GM23338 (cell line): ENCODE measurements around the gene HOXA2. TPM values are rescaled to one million over a fixed set of nuclear protein-coding genes. Genes with fewer than 3 reads are reported as not detected.
A peak's percentile ranks its signal among the peaks of the same experiment; 100 is the strongest.

ENCODE experiments used
- ATAC-seq: fragments of 200-7000 bp; cut with Tn5 transposase; 3 replicates; pipeline ENCODE4 v1.9.1; 2020
- DNase-seq: peaks from one replicate; pipeline ENCODE4 v3.0.0-alpha.2; 2015; ENCODE audit warnings: low spot score
- H2AFZ ChIP-seq: fragments of 200-600 bp; sonication (generic); 2 replicates; pipeline ENCODE4 v1.8.0; 2016; ENCODE audit warnings: antibody characterized with exemption, mild to moderate bottlenecking, moderate library complexity
- H3F3A ChIP-seq: fragments of 200-600 bp; sonication (generic); replicated peaks from 2 replicates; pipeline ENCODE4 v1.8.0; 2017; ENCODE audit warnings: antibody characterized with exemption, mixed run types, low read depth
- H3K27ac ChIP-seq: fragments of 200-600 bp; sonication (generic); 2 replicates; pipeline ENCODE4 v1.6.1; 2016; ENCODE audit warnings: low read depth
- H3K27me3 ChIP-seq: fragments of 200-600 bp; sonication (generic); 2 replicates; pipeline ENCODE4 v1.8.0; 2016; ENCODE audit warnings: mild to moderate bottlenecking, mixed run types, moderate library complexity; ENCODE audit not compliant: insufficient read depth
- H3K36me3 ChIP-seq: fragments of 200-600 bp; sonication (generic); 2 replicates; pipeline ENCODE4 v1.8.0; 2016; ENCODE audit warnings: mild to moderate bottlenecking; ENCODE audit not compliant: insufficient read depth
- H3K4me1 ChIP-seq: fragments of 200-600 bp; sonication (generic); 2 replicates; pipeline ENCODE4 v1.8.0; 2016; ENCODE audit warnings: mild to moderate bottlenecking, moderate library complexity; ENCODE audit not compliant: insufficient read depth
- H3K4me2 ChIP-seq: fragments of 200-600 bp; sonication (generic); 2 replicates; pipeline ENCODE4 v1.7.1; 2017; ENCODE audit warnings: mixed run types
- H3K4me3 ChIP-seq: fragments of 200-600 bp; sonication (generic); 2 replicates; pipeline ENCODE4 v1.6.1; 2016; ENCODE audit warnings: mixed run types
- H3K79me2 ChIP-seq: fragments of 200-600 bp; sonication (generic); replicated peaks from 2 replicates; pipeline ENCODE4 v1.8.0; 2017; ENCODE audit warnings: mild to moderate bottlenecking; ENCODE audit not compliant: insufficient read depth
- H3K9me2 ChIP-seq: fragments of 200-600 bp; sonication (generic); 2 replicates; pipeline ENCODE4 v1.8.0; 2017; ENCODE audit not compliant: insufficient read depth
- H4K20me1 ChIP-seq: fragments of 200-600 bp; sonication (generic); replicated peaks from 2 replicates; pipeline ENCODE4 v1.8.0; 2017; ENCODE audit warnings: mild to moderate bottlenecking; ENCODE audit not compliant: insufficient read depth
- H3K27ac Mint-ChIP-seq: 2 replicates; pipeline ENCODE4 v1.8.0; 2020; ENCODE audit warnings: inconsistent platforms, mild to moderate bottlenecking, moderate library complexity, mixed read lengths
- H3K27me3 Mint-ChIP-seq: 3 replicates; pipeline ENCODE4 v1.8.0; 2022; ENCODE audit warnings: low read depth, mild to moderate bottlenecking, moderate library complexity, mixed read lengths, inconsistent platforms; ENCODE audit not compliant: insufficient read depth, poor library complexity
- H3K36me3 Mint-ChIP-seq: 3 replicates; pipeline ENCODE4 v1.8.0; 2021; ENCODE audit warnings: low read depth, mild to moderate bottlenecking, inconsistent platforms, moderate library complexity, mixed read lengths
- H3K4me1 Mint-ChIP-seq: 3 replicates; pipeline ENCODE4 v1.8.0; 2020; ENCODE audit warnings: mild to moderate bottlenecking, inconsistent platforms, mixed read lengths
- H3K4me3 Mint-ChIP-seq: 3 replicates; pipeline ENCODE4 v1.8.0; 2021; ENCODE audit warnings: moderate library complexity, mild to moderate bottlenecking, inconsistent platforms, mixed read lengths
- H3K9me3 Mint-ChIP-seq: 3 replicates; pipeline ENCODE4 v1.8.0; 2020; ENCODE audit warnings: moderate library complexity, mild to moderate bottlenecking, inconsistent platforms, mixed read lengths
- CREB1 ChIP-seq: fragments of 250-450 bp; sonication (Bioruptor Pico); IDR thresholded peaks from 2 replicates; pipeline ENCODE4 v1.5.0; 2020; ENCODE audit warnings: low read depth, mild to moderate bottlenecking, moderate library complexity
- EZH2 ChIP-seq: fragments of 200-600 bp; sonication (generic); IDR thresholded peaks from one replicate; pipeline ENCODE4 v1.8.0; 2017; ENCODE audit warnings: antibody characterized with exemption, mild to moderate bottlenecking, low read depth; ENCODE audit not compliant: unreplicated experiment
- EZH2phosphoT487 ChIP-seq: fragments of 200-600 bp; sonication (generic); IDR thresholded peaks from one replicate; pipeline ENCODE4 v1.8.1; 2018; ENCODE audit warnings: antibody characterized with exemption; ENCODE audit not compliant: unreplicated experiment
- NANOG ChIP-seq: IDR thresholded peaks from 2 replicates; pipeline ENCODE4 v1.6.1; 2016; ENCODE audit warnings: antibody characterized with exemption, borderline replicate concordance
- STAT1 ChIP-seq: IDR thresholded peaks from one replicate; pipeline ENCODE4 v1.6.1; 2016; ENCODE audit warnings: antibody characterized with exemption; ENCODE audit not compliant: unreplicated experiment
- ZNF114 ChIP-seq: fragments of 250-450 bp; sonication (Bioruptor Pico); IDR thresholded peaks from 2 replicates; pipeline ENCODE4 v1.5.0; 2020; ENCODE audit warnings: mild to moderate bottlenecking, moderate library complexity
- polyA plus RNA-seq: library from polyadenylated mRNA; unstranded; fragments of >200 nt; fragmentation: Nextera tagmentation; extraction: Ambion mirVana; gene quantifications from 2 replicates; pipeline ENCODE4 v1.2.1, GENCODE V29; 2016
- total RNA-seq: library from RNA; depleted of rRNA; stranded (reverse); fragments of >200 nt; shearing (Covaris generic); gene quantifications from 2 replicates; pipeline ENCODE4 v1.2.3, GENCODE V29; 2014
- TF ChIP-seq, protein P1 (sequence below): IDR thresholded peaks from 2 replicates; pipeline ENCODE4 v1.6.1; 2016; ENCODE audit warnings: antibody characterized with exemption
- TF ChIP-seq, protein P2 (sequence below): IDR thresholded peaks from one replicate; pipeline ENCODE4 v1.6.1; 2018; ENCODE audit warnings: antibody characterized with exemption; ENCODE audit not compliant: unreplicated experiment
- TF ChIP-seq, protein P3 (sequence below): fragments of 250-450 bp; sonication (Bioruptor Pico); IDR thresholded peaks from 2 replicates; pipeline ENCODE4 v1.5.0; 2020; ENCODE audit warnings: mild to moderate bottlenecking, moderate library complexity
- TF ChIP-seq, protein P4 (sequence below), 2 experiments: fragments of 200-600 bp in 1 of 2; sonication (generic) in 1 of 2; conservative IDR thresholded peaks; 2 replicates each; pipeline versions ENCODE4 v1.5.1 to v1.6.1; 2016 to 2017; ENCODE audit warnings: antibody characterized with exemption in 2 of 2, low read depth in 2 of 2, mild to moderate bottlenecking in 2 of 2, moderate library complexity in 1 of 2

Gene HOXA2
- total and polyA plus RNA-seq, 2 experiments from 2014 or later, result not detected

DNA sequence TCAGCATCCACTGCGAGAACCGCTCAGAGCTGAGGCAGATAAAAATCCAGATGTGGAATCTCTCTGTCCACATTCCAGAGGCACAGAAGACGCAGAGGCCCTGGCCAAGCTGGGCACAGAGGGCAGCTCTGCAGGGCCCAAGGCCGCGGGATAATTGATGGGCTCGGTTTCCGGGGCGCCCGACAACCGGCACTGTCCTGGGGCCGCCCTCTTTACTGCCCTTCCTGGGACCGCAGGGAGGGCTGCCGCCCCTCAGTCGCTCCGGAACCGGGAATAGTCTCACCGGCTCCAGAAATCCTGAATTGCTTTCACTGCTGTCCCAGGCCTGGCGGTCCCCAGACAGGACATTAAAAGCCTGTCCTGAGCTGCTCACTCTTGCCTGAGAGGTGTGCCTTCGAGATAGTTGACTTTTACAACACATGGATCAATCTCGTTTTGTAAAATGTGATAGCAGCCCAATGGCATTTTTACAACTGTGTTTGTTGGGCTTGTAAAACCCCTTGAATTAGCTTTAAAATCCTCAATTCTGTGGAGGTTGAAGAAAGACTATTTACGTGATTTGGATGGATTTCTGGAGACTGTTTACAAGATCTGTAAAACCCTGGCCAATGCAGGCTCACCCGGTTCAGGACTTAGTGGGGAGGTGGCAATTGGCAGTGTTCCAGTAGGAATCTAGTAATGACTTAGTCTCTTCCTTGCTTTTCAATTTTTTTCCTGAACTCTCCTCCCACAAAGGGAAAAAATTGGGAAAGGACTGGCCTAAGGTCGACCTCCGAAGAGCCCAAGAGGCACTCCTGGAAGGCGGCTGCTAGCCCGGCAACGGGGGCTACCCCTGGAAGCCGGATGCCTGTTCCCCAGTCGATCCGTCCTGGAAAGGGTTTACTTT, 46.5 kb upstream of the HOXA2 start:
- Mint-ChIP-seq H3K36me3 (no peaks in the 10 kb centered on the region; the same call in 2 of the 3 replicates), H3K4me1 (peaks cover 15% of the 10 kb centered on the region), H3K27ac (no peak overlapping the region), H3K27me3 (peaks cover 100% of the 10 kb centered on the region), H3K4me3 (no peak overlapping the region), H3K9me3 (peaks cover 21% of the 10 kb centered on the region)
- no peaks in the 10 kb centered on the region for H3K9me2 ChIP-seq
- H3K4me2 ChIP-seq, result no peak overlapping the region; the same call in 1 of the 2 replicates
- H3K27ac ChIP-seq, result no peak overlapping the region
- H3F3A ChIP-seq, result peaks cover 43% of the 10 kb centered on the region
- ATAC-seq (no peak), DNase-seq (peak; percentile 17)
- H4K20me1 ChIP-seq, result peaks cover 53% of the 10 kb centered on the region
- H3K4me3 ChIP-seq, result no peak overlapping the region
- no peaks in the 10 kb centered on the region for H3K79me2 ChIP-seq
- peaks cover 20% of the 10 kb centered on the region for H3K4me1 ChIP-seq
- H3K27me3 ChIP-seq, result peaks cover 100% of the 10 kb centered on the region
- TF ChIP-seq NANOG (no peak), CREB1 (CRISPR knock-in tag) (no peak), EZH2phosphoT487 (peak; percentile 60), STAT1 (no peak), EZH2 (peak; percentile 92), ZNF114 (no peak)
- TF ChIP-seq, protein P1, sequence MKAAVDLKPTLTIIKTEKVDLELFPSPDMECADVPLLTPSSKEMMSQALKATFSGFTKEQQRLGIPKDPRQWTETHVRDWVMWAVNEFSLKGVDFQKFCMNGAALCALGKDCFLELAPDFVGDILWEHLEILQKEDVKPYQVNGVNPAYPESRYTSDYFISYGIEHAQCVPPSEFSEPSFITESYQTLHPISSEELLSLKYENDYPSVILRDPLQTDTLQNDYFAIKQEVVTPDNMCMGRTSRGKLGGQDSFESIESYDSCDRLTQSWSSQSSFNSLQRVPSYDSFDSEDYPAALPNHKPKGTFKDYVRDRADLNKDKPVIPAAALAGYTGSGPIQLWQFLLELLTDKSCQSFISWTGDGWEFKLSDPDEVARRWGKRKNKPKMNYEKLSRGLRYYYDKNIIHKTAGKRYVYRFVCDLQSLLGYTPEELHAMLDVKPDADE, result no peak
- TF ChIP-seq, protein P2, sequence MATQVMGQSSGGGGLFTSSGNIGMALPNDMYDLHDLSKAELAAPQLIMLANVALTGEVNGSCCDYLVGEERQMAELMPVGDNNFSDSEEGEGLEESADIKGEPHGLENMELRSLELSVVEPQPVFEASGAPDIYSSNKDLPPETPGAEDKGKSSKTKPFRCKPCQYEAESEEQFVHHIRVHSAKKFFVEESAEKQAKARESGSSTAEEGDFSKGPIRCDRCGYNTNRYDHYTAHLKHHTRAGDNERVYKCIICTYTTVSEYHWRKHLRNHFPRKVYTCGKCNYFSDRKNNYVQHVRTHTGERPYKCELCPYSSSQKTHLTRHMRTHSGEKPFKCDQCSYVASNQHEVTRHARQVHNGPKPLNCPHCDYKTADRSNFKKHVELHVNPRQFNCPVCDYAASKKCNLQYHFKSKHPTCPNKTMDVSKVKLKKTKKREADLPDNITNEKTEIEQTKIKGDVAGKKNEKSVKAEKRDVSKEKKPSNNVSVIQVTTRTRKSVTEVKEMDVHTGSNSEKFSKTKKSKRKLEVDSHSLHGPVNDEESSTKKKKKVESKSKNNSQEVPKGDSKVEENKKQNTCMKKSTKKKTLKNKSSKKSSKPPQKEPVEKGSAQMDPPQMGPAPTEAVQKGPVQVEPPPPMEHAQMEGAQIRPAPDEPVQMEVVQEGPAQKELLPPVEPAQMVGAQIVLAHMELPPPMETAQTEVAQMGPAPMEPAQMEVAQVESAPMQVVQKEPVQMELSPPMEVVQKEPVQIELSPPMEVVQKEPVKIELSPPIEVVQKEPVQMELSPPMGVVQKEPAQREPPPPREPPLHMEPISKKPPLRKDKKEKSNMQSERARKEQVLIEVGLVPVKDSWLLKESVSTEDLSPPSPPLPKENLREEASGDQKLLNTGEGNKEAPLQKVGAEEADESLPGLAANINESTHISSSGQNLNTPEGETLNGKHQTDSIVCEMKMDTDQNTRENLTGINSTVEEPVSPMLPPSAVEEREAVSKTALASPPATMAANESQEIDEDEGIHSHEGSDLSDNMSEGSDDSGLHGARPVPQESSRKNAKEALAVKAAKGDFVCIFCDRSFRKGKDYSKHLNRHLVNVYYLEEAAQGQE, result no peak
- TF ChIP-seq, protein P3, sequence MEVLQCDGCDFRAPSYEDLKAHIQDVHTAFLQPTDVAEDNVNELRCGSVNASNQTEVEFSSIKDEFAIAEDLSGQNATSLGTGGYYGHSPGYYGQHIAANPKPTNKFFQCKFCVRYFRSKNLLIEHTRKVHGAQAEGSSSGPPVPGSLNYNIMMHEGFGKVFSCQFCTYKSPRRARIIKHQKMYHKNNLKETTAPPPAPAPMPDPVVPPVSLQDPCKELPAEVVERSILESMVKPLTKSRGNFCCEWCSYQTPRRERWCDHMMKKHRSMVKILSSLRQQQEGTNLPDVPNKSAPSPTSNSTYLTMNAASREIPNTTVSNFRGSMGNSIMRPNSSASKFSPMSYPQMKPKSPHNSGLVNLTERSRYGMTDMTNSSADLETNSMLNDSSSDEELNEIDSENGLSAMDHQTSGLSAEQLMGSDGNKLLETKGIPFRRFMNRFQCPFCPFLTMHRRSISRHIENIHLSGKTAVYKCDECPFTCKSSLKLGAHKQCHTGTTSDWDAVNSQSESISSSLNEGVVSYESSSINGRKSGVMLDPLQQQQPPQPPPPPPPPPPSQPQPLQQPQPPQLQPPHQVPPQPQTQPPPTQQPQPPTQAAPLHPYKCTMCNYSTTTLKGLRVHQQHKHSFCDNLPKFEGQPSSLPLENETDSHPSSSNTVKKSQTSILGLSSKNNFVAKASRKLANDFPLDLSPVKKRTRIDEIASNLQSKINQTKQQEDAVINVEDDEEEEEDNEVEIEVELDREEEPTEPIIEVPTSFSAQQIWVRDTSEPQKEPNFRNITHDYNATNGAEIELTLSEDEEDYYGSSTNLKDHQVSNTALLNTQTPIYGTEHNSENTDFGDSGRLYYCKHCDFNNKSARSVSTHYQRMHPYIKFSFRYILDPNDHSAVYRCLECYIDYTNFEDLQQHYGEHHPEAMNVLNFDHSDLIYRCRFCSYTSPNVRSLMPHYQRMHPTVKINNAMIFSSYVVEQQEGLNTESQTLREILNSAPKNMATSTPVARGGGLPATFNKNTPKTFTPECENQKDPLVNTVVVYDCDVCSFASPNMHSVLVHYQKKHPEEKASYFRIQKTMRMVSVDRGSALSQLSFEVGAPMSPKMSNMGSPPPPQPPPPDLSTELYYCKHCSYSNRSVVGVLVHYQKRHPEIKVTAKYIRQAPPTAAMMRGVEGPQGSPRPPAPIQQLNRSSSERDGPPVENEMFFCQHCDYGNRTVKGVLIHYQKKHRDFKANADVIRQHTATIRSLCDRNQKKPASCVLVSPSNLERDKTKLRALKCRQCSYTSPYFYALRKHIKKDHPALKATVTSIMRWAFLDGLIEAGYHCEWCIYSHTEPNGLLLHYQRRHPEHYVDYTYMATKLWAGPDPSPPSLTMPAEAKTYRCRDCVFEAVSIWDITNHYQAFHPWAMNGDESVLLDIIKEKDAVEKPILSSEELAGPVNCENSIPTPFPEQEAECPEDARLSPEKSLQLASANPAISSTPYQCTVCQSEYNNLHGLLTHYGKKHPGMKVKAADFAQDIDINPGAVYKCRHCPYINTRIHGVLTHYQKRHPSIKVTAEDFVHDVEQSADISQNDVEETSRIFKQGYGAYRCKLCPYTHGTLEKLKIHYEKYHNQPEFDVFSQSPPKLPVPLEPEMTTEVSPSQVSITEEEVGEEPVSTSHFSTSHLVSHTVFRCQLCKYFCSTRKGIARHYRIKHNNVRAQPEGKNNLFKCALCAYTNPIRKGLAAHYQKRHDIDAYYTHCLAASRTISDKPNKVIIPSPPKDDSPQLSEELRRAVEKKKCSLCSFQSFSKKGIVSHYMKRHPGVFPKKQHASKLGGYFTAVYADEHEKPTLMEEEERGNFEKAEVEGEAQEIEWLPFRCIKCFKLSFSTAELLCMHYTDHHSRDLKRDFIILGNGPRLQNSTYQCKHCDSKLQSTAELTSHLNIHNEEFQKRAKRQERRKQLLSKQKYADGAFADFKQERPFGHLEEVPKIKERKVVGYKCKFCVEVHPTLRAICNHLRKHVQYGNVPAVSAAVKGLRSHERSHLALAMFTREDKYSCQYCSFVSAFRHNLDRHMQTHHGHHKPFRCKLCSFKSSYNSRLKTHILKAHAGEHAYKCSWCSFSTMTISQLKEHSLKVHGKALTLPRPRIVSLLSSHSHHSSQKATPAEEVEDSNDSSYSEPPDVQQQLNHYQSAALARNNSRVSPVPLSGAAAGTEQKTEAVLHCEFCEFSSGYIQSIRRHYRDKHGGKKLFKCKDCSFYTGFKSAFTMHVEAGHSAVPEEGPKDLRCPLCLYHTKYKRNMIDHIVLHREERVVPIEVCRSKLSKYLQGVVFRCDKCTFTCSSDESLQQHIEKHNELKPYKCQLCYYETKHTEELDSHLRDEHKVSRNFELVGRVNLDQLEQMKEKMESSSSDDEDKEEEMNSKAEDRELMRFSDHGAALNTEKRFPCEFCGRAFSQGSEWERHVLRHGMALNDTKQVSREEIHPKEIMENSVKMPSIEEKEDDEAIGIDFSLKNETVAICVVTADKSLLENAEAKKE (CRISPR knock-in tag), result no peak
- TF ChIP-seq, protein P4, sequence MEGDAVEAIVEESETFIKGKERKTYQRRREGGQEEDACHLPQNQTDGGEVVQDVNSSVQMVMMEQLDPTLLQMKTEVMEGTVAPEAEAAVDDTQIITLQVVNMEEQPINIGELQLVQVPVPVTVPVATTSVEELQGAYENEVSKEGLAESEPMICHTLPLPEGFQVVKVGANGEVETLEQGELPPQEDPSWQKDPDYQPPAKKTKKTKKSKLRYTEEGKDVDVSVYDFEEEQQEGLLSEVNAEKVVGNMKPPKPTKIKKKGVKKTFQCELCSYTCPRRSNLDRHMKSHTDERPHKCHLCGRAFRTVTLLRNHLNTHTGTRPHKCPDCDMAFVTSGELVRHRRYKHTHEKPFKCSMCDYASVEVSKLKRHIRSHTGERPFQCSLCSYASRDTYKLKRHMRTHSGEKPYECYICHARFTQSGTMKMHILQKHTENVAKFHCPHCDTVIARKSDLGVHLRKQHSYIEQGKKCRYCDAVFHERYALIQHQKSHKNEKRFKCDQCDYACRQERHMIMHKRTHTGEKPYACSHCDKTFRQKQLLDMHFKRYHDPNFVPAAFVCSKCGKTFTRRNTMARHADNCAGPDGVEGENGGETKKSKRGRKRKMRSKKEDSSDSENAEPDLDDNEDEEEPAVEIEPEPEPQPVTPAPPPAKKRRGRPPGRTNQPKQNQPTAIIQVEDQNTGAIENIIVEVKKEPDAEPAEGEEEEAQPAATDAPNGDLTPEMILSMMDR (conservative IDR thresholded peaks at IDR 0.05; ENCODE audit: low read depth in 2 of 2), result no peak
- H2AFZ ChIP-seq, result no peak overlapping the region
- H3K36me3 ChIP-seq, result no peaks in the 10 kb centered on the region
